Type B pancreatic cell (in vitro differentiated cells): ENCODE measurements around the gene EXOC4. TPM values are rescaled to one million over a fixed set of nuclear protein-coding genes. Genes with fewer than 3 reads are reported as not detected.

ENCODE experiments used
- DNase-seq: peaks from one replicate; pipeline ENCODE4 v3.0.0; 2021; ENCODE audit warnings: mixed read lengths; ENCODE audit not compliant: unreplicated experiment; ENCODE audit errors: extremely low spot score
- H3K27ac Mint-ChIP-seq: 2 replicates; pipeline ENCODE4 v1.8.0; 2021; ENCODE audit warnings: mild to moderate bottlenecking, mixed read lengths
- H3K27me3 Mint-ChIP-seq: 2 replicates; pipeline ENCODE4 v1.8.0; 2021; ENCODE audit warnings: mixed read lengths
- H3K36me3 Mint-ChIP-seq: 2 replicates; pipeline ENCODE4 v1.8.0; 2021; ENCODE audit warnings: mixed read lengths
- H3K4me1 Mint-ChIP-seq: one replicate; pipeline ENCODE4 v1.8.0; 2021; ENCODE audit warnings: mixed read lengths; ENCODE audit not compliant: unreplicated experiment
- H3K4me3 Mint-ChIP-seq: 2 replicates; pipeline ENCODE4 v1.8.0; 2021; ENCODE audit warnings: mild to moderate bottlenecking, mixed read lengths
- H3K9me3 Mint-ChIP-seq: 2 replicates; pipeline ENCODE4 v1.8.0; 2021; ENCODE audit warnings: mixed read lengths
- CTCF ChIP-seq: fragments of 200-600 bp; sonication (generic); conservative IDR thresholded peaks from 2 replicates; pipeline ENCODE4 v1.5.0; 2021; ENCODE audit warnings: antibody characterized with exemption, mild to moderate bottlenecking
- total RNA-seq: library from RNA; stranded (reverse); gene quantifications from 2 replicates; pipeline ENCODE4 v1.2.1, GENCODE V29; 2021; ENCODE audit warnings: low replicate concordance

The EXOC4 gene
- total RNA-seq, 1 donor from 2014 or later, result 95.5 TPM

- Mint-ChIP-seq H3K27me3 (no peaks in the 10 kb centered on the region), H3K4me1 (peaks cover 13% of the 10 kb centered on the region), H3K27ac (no peak overlapping the region), H3K9me3 (peaks cover 4% of the 10 kb centered on the region), H3K4me3 (no peak overlapping the region), H3K36me3 (peaks cover 15% of the 10 kb centered on the region)
- no peak for DNase-seq
- TF ChIP-seq CTCF, result no peak
Observed at GRCh38 chr7:133584956-133585668, 332.2 kb downstream of the EXOC4 start.

- H3K4me3 Mint-ChIP-seq, result no peak overlapping the region
- no peak overlapping the region for H3K27ac Mint-ChIP-seq
- no peak for TF ChIP-seq CTCF
- peaks cover 13% of the 10 kb centered on the region for H3K4me1 Mint-ChIP-seq
- H3K9me3 Mint-ChIP-seq, result no peaks in the 10 kb centered on the region
- no peak for DNase-seq
- no peaks in the 10 kb centered on the region for H3K27me3 Mint-ChIP-seq
- H3K36me3 Mint-ChIP-seq, result peaks cover 7% of the 10 kb centered on the region
Observed at GRCh38 chr7:133586253-133586652, 333.4 kb downstream of the EXOC4 start.

- H3K27ac Mint-ChIP-seq, result no peak overlapping the region
- H3K27me3 Mint-ChIP-seq, result no peaks in the 10 kb centered on the region
- no peaks in the 10 kb centered on the region for H3K9me3 Mint-ChIP-seq
- peaks cover 7% of the 10 kb centered on the region for H3K36me3 Mint-ChIP-seq
- no peak overlapping the region for H3K4me3 Mint-ChIP-seq
- no peak for TF ChIP-seq CTCF
- no peak for DNase-seq
- H3K4me1 Mint-ChIP-seq, result peaks cover 13% of the 10 kb centered on the region
Observed at GRCh38 chr7:133587903-133588302, 335.0 kb downstream of the EXOC4 start.

GRCh38 chr7:133590795-133591194 is 337.9 kb downstream of the EXOC4 start:
- H3K27ac Mint-ChIP-seq, result no peak overlapping the region
- H3K27me3 Mint-ChIP-seq, result no peaks in the 10 kb centered on the region
- no peak for TF ChIP-seq CTCF
- H3K4me3 Mint-ChIP-seq, result no peak overlapping the region
- no peak for DNase-seq
- H3K9me3 Mint-ChIP-seq, result no peaks in the 10 kb centered on the region
- H3K4me1 Mint-ChIP-seq, result peaks cover 13% of the 10 kb centered on the region
- peaks cover 9% of the 10 kb centered on the region for H3K36me3 Mint-ChIP-seq

- H3K9me3 Mint-ChIP-seq, result no peaks in the 10 kb centered on the region
- H3K4me1 Mint-ChIP-seq, result peaks cover 13% of the 10 kb centered on the region
Observed at GRCh38 chr7:133591704-133592340, 338.9 kb downstream of the EXOC4 start.

More at GRCh38 chr7:133591704-133592340, 338.9 kb downstream of the EXOC4 start:
- peaks cover 9% of the 10 kb centered on the region for H3K36me3 Mint-ChIP-seq
- no peaks in the 10 kb centered on the region for H3K27me3 Mint-ChIP-seq
- H3K27ac Mint-ChIP-seq, result peak overlapping the region; percentile 50
- no peak for TF ChIP-seq CTCF
- DNase-seq, result no peak
- peak overlapping the region; percentile 62 for H3K4me3 Mint-ChIP-seq
